ENCODE data around the gene RAP1GAP.
A peak's percentile ranks its signal among the peaks of the same experiment; 100 is the strongest.

The RAP1GAP gene

GRCh38 chr1:21667348-21668231, 1.6 kb downstream of the RAP1GAP start:
- Histone ChIP-seq H3K4me1 (peaks cover 69 to 88% (median 78%) of the 10 kb centered on the region in 10 experiments), H3K4me2 (peak overlapping the region; percentile 86 to 99 (median 98)), H3K27me3 (peaks cover 0 to 25% (median 16%) of the 10 kb centered on the region in 11 experiments; a peak in 16 of 22 replicates), H3K9ac (peak overlapping the region in 1 of 11 experiments; percentile 15; a peak in 3 of 22 replicates), H3K9me3 (replicated peaks in 1 of 11) (no peaks in the 10 kb centered on the region), H4K20me1 (peaks cover 0 to 54% (median 2%) of the 10 kb centered on the region in 11 experiments; a peak in 10 of 22 replicates), H3K4me3 (peak overlapping the region in 1 of 10 experiments; percentile 60; a peak in 2 of 20 replicates), H3K36me3 (no peaks in the 10 kb centered on the region), H3K27ac (no peak overlapping the region; a peak in 1 of 22 replicates)
- no peak for TF ChIP-seq Cebpa-rat (IDR thresholded peaks at IDR 0.05)

GRCh38 chr1:21666576-21667320, 2.4 kb downstream of the RAP1GAP start:
- Histone ChIP-seq H3K9ac (peak overlapping the region in 5 of 11 experiments; percentile 5 to 52 (median 46); a peak in 10 of 22 replicates), H3K9me3 (replicated peaks in 1 of 11) (no peaks in the 10 kb centered on the region), H3K36me3 (no peaks in the 10 kb centered on the region), H3K4me2 (peak overlapping the region; percentile 67 to 99 (median 96)), H3K4me3 (no peak overlapping the region), H3K4me1 (peaks cover 64 to 81% (median 72%) of the 10 kb centered on the region in 10 experiments), H4K20me1 (peaks cover 0 to 52% (median 0%) of the 10 kb centered on the region in 11 experiments; a peak in 8 of 22 replicates), H3K27ac (peak overlapping the region in 5 of 11 experiments; percentile 43 to 61 (median 49); a peak in 8 of 22 replicates), H3K27me3 (peaks cover 0 to 25% (median 16%) of the 10 kb centered on the region in 11 experiments; a peak in 16 of 22 replicates)
- no peak for TF ChIP-seq Cebpa-rat (IDR thresholded peaks at IDR 0.05)

- peaks cover 61 to 78% (median 71%) of the 10 kb centered on the region in 10 experiments for H3K4me1 ChIP-seq
- H3K36me3 ChIP-seq: no peaks in the 10 kb centered on the region
- peak overlapping the region; percentile 67 to 99 (median 96) for H3K4me2 ChIP-seq
- H3K27me3 ChIP-seq: peaks cover 0 to 25% (median 16%) of the 10 kb centered on the region in 11 experiments; a peak in 16 of 22 replicates
- H3K9me3 ChIP-seq (replicated peaks in 1 of 11): no peaks in the 10 kb centered on the region
- TF ChIP-seq Cebpa-rat (IDR thresholded peaks at IDR 0.05): no peak
- peaks cover 0 to 44% (median 0%) of the 10 kb centered on the region in 11 experiments; a peak in 6 of 22 replicates for H4K20me1 ChIP-seq
- peak overlapping the region in 9 of 11 experiments; percentile 4 to 52 (median 29); a peak in 13 of 22 replicates for H3K9ac ChIP-seq
- peak overlapping the region in 9 of 11 experiments; percentile 9 to 61 (median 48); a peak in 16 of 22 replicates for H3K27ac ChIP-seq
- no peak overlapping the region; a peak in 1 of 20 replicates for H3K4me3 ChIP-seq
These were observed 3.2 kb downstream of the RAP1GAP start for GRCh38 chr1:21665711-21666575.

GRCh38 chr1:21664806-21665588, 4.2 kb downstream of the RAP1GAP start:
- Histone ChIP-seq H3K4me3 (no peak overlapping the region), H4K20me1 (peaks cover 0 to 40% (median 0%) of the 10 kb centered on the region in 11 experiments; a peak in 6 of 22 replicates), H3K27ac (peak overlapping the region in 8 of 11 experiments; percentile 9 to 61 (median 46); a peak in 9 of 22 replicates), H3K27me3 (peaks cover 0 to 25% (median 16%) of the 10 kb centered on the region in 11 experiments; a peak in 16 of 22 replicates), H3K36me3 (no peaks in the 10 kb centered on the region), H3K9ac (peak overlapping the region in 5 of 11 experiments; percentile 4 to 49 (median 35); a peak in 3 of 22 replicates), H3K4me1 (peaks cover 57 to 71% (median 66%) of the 10 kb centered on the region in 10 experiments), H3K4me2 (peak overlapping the region; percentile 67 to 99 (median 96)), H3K9me3 (replicated peaks in 1 of 11) (no peaks in the 10 kb centered on the region)
- TF ChIP-seq Cebpa-rat (IDR thresholded peaks at IDR 0.05): no peak

- H3K4me1 ChIP-seq: peaks cover 54 to 70% (median 66%) of the 10 kb centered on the region in 10 experiments
- no peak for TF ChIP-seq Cebpa-rat (IDR thresholded peaks at IDR 0.05)
- H3K27ac ChIP-seq: no peak overlapping the region
These were observed 5.0 kb downstream of the RAP1GAP start for GRCh38 chr1:21663951-21664805.

GRCh38 chr1:21663248-21663950, 5.8 kb downstream of the RAP1GAP start:
- H3K4me2 ChIP-seq: peak overlapping the region; percentile 44 to 98 (median 83)
- H4K20me1 ChIP-seq: peaks cover 0 to 46% (median 6%) of the 10 kb centered on the region in 11 experiments; a peak in 12 of 22 replicates
- 0 out of 22 replicates have a peak overlapping the region, but pooled peaks of 1 of the 11 experiments have one; percentile 0 for H3K9ac ChIP-seq
- no peak for TF ChIP-seq Cebpa-rat (IDR thresholded peaks at IDR 0.05)
- no peak overlapping the region for H3K4me3 ChIP-seq
- no peak overlapping the region for H3K27ac ChIP-seq
- H3K36me3 ChIP-seq: no peaks in the 10 kb centered on the region
- no peaks in the 10 kb centered on the region for H3K9me3 ChIP-seq (replicated peaks in 1 of 11)
- H3K27me3 ChIP-seq: peaks cover 0 to 18% (median 14%) of the 10 kb centered on the region in 11 experiments; a peak in 16 of 22 replicates
- H3K4me1 ChIP-seq: peaks cover 50 to 63% (median 60%) of the 10 kb centered on the region in 10 experiments

More at GRCh38 chr1:21663951-21664805, 5.0 kb downstream of the RAP1GAP start:
- Histone ChIP-seq H4K20me1 (peaks cover 0 to 47% (median 6%) of the 10 kb centered on the region in 11 experiments; a peak in 12 of 22 replicates), H3K9me3 (replicated peaks in 1 of 11) (no peaks in the 10 kb centered on the region), H3K36me3 (no peaks in the 10 kb centered on the region), H3K27me3 (peaks cover 0 to 24% (median 19%) of the 10 kb centered on the region in 11 experiments; a peak in 16 of 22 replicates), H3K4me2 (peak overlapping the region; percentile 44 to 98 (median 83)), H3K9ac (peak overlapping the region in 2 of 11 experiments; percentile 0 to 27; a peak in 1 of 22 replicates), H3K4me3 (peak overlapping the region in 2 of 10 experiments; percentile 40 to 43; a peak in 3 of 20 replicates)
